Occipital lobe (tissue), 2 donors: ENCODE data around the gene MRNIP. TPM values are rescaled to one million over a fixed set of nuclear protein-coding genes. Genes with fewer than 3 reads are reported as not detected.

ENCODE experiments used
- DNase-seq: peaks from one replicate; lab custom pipeline; 2025; lab: John Stamatoyannopoulos, UW
- total RNA-seq: library from RNA; depleted of rRNA; stranded (reverse); fragments of >200 nt; gene quantifications from one replicate; pipeline ENCODE4 v1.2.3, GENCODE V29; 2014

MRNIP gene
- total RNA-seq, 1 donor from 2014 or later, result 26.7 TPM

DNA sequence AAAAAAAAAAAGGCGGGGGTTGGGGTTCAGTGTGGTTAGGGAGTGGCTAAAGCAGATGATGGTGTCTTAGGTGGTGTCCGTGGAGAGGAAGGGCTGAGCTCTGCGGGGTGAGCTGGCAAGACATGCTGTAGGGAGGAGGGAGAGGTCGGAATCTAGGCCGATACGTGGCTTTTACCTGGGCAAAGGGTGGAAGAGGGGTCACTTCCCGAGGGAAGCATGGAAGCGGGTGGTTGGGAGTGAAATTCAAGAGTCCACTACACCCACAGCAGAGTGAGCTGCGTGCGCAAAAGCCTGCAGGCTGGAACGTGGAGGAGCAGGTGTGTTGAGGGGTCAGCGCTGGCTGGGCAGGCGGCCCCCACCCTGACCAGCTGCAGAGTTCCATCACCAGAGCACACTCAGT lies 31.3 kb upstream of the MRNIP start:
- DNase-seq, result no peak

DNA sequence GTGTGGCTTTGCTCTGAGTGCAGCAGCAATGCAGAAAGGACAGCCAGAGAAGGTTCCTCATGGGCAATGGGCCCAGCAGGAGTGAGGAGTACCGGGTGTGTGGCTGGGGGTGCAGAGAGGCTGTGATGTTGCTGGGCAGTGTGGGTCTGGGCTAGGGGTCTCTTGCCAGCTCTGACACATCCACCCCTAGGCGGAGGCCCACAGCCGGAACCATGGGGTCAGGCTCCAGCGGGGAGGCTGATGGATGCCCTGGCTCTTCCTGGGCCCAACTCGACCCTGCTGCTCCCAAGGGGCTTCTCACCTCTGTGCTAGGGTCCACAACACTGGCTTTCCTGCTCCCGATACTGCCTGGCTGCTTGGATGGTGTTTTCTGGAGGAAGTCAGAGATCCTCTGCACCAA lies 29.2 kb upstream of the MRNIP start:
- DNase-seq, result no peak

DNA sequence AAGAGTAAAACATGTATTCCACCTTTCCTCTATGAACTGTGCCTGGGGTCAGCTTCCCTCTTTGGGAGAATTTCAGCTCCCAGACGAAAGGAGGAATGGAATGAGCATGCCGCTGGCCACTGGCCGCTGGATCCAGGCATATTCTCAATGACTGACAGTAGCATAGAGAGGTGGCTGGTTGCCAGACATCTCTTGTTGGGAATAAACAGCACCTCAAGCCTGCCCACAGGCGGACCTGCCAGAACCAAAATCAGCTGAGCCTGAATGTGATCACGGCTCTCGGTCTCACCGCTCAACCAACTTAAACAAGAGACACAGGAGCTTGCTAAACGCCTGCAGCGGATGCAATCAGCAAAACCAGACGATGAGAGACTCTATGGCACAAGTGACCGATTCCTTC lies 28.5 kb upstream of the MRNIP start:
- no peak for DNase-seq

DNA sequence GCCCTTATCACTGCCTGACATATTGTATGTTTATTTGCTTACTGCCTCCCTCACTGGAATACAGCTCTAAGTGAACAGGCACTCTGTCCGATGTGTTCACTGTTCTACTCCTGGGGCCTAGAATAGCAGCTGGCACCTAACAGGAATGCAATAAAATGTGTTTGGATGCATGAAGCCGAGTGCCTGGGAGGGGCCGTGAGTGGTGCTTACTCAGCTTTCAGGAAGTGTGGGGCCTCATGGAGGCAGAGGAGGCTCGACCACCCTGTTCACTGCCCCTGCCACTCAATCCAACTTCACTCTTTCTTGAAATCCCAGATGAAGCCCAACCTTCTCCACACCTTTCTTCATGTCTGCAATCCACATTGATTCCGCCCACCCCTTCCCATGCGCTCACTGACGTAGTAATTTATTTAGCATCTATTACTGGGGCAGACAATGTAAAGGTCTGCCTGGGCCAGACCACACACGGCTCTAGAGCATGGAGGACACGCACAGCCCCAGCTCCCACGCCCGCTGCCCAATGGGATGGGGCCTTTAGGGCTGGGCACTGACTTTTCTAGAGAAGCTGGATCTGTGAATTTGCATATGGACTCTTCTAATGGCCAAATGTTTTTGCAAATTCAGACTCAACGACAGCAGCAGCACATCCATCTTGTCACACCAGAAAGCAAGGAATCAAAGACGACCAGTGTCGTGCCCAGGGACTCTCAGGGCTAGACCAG lies 27.7 kb upstream of the MRNIP start:
- no peak for DNase-seq

DNA sequence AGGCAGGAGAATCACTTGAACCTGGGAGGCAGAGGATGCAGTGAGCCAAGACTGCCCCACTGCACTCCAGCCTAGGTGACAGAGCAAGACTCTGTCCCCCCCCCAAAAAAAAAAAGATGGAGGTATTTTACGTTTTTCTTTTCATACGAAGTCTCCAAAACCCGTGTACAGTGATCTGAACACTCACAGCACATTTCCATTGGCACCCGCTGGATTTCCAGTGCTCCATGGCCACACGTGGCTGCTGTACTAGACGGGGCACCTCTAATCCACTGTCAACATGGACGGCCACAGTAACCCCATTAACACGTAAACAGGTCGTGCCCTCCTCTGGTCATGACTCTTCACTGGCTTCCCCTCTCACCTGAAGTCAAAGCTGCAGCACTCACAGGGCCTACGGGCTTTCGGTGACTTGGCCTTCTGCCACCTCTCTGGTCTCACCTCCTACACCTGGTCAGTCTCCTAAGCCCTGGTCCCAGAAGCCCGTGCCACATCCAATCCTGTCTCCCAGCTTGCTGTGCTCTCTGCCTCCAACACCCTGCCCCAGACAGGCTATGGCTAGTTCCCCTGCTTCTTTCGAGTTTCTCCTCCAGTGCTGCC lies 27.0 kb upstream of the MRNIP start:
- DNase-seq, result no peak

DNA sequence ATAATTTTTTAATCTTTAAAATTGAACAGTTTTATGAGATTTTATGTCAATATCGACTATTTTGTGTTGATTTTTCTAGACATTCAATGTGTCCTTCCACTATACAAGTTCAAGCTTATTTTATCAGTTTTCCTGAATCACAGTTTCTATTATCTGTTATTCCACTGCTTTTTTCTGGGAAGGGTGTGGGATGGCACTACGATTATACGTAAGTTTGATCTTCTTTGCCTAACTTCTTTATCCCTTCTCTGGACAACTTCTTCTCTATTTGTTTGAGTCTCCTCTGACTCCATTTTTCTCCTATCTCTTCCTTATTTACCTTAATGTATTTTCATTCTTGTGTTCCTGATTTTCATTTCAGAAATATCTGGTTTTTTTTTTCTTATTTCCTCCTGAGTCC lies 24.5 kb upstream of the MRNIP start:
- DNase-seq, result no peak

DNA sequence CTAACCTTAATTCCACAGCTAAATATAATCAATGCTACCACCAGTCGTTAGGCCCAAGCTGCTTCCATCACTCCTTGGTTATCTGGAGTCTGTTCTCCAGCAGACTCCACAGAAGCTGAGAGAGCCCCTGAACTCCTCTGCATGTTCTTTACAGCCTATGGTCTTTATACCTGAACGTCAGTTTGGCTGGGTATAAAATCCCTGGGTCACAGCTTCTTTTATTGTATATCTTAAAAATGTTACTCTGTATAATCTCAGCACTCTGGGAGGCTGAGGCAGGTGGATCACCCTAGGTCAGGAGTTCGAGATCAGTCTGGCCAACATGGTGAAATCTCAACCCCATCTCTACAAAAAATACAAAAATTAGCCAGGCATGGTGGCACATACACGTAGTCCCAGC lies 23.7 kb upstream of the MRNIP start:
- no peak for DNase-seq

DNA sequence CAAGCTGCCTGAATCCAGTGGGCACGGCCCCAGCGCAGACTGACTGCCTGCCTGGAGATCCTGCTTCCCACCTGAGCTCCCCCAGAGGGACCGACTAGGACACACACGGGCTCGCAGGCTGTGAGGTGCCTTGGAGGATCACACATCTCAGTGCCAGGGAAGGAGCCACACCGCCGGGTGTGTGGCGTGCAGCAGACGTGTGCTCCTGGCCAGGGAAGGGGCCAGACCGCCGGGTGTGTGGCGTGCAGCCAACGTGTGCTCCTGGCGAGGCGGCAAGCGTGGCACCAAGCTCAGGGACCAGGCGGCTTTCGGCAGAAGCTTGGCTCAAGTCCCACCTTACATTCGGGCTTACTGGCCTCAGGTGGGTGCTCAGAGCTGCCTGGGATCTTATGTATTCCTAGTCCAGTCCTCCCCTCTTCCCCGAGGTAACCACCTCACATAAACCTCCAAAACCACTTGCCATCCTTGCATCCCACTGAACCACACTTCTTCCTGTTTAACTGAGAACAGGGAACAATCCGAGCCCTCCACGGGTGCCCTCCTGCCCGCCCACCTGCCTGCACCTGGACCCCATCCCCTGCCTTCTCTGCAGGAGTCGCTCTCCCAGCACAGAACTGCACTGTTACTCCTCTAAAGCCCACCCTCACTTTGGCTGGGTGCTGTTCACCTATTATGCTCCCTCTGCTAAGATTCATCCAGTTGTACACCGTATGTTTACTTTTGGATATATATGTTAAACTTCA lies 22.4 kb upstream of the MRNIP start:
- DNase-seq, result no peak

DNA sequence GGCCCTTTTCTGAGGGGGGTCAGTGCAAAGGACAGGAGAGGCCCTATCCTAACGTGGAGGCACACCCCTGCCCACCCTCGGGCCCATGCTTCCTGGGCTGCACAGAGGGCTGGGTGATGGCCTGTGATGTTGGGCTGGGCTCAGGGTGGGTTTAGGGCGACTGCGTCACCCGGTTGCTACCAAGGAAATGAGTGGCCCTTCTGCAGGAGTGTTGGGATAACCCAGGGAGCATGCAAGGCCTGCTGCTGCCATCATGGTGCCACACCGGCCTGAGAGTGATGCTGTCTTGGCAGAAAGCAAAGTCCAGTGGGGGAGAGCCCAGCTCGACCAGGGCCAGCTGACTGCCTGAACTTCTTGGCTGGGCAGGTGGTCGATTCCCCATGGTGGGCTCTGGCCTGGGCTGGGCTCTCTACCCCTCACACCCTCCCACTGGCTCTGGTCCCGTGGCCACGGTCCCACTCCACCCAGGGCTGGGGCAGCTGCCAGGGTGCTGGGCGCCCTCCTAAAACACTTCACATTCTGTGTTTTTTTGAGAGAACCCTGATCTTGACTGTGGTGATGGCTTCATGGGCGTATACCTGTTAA lies 21.5 kb upstream of the MRNIP start:
- no peak for DNase-seq

DNA sequence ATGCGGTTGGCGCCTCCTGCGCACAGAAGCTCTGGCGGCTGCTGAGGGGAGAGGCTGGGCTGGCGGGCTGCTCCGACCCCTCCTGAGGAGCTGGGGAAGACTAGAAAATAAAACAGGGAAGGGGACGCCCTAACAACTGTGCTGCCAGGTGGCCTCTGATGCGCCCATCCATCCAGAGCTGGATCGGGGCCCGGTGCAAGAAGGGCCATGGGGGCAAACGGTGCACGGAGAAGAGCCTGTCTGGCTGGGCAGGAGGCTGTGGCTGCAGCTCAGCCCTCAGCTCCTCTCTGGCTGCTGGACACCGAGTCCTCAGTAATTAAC lies 21.0 kb upstream of the MRNIP start:
- DNase-seq, result no peak

DNA sequence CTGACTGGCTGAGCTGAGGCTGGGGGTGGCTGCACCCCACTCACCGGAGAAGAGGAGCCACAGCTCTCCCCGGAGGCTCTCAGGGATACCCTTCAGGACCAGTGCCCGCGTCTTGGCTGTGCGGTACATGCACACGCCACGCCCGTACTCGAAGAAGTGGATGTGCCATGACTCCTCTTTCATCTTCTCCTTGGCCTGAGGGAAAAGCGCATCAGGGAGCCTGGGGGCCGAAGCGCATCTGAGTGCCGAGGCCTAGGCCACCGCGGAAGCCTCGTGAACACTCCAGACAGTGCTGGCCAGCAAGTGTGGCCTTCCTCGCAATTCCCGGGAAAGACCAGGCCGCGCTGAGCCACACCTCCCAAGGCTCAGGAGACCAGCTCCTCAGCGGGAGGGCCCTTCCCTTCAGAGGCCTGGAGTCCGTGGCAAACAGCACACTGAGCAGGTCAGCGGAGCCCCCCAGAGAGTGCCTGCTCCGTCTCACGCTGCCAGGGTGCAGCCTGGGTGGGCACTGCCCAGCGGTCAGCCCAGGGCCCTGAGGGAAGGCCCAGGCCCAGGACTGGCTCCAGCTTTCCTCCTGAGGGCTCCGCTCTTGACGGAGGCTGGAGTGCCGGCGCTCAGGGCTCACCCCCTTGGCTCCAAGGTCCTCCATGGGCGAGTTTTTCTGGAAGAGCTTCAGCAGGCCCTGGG lies 20.5 kb upstream of the MRNIP start:
- DNase-seq, result no peak

DNA sequence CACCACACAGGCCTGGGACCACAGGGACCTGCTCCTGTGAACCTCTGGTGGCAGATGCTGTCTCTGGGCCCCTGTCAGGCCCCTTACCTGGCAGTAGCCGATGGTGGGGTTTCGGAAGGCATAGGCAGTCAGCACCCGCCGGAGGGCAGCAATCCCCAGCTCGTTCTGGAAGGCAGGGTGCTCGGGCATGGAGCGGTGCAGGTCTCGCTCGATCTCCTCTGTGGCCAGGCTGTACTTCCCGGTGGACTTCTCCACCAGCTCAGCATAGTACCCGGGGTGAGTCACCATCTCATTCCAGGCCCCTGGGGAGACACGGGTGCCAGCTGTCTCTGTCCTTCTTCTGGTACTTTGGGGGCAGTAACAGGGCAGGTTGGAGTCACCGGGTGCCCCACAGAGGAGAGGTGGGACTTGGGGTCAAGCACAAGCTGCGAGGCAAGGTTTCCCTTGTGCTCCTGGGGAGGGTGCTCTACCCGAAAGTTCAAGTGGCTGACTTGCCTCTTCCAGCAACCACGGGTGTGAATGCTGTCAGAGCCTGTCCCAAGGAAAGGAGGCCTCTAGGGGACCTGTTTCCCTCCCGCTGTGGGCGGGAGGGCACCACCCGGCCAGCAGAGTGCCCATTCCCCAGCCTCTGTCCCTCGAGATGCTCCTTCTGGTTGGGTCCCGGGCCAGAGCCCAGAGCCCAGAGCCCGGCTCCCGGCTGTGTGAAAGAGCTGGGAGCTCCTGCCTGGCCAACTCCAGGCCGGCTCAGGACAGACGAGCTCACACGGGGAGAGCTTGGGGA lies 19.8 kb upstream of the MRNIP start:
- no peak for DNase-seq

DNA sequence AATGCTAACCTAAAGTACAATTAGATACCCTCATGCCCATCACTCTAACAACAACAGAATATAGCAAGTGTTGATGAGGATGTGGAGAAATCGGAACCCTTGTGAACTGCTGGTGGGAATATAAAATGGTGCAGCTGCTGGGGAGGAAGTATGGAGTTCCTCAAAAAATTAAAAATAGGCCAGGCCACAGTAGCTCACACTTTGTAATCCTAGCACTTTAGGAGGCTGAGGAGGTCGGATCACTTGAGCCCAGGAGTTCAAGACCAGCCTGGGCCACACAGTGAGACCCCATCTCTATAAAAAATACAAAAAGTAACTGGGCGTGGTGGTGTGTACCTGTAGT lies 18.0 kb upstream of the MRNIP start:
- no peak for DNase-seq

DNA sequence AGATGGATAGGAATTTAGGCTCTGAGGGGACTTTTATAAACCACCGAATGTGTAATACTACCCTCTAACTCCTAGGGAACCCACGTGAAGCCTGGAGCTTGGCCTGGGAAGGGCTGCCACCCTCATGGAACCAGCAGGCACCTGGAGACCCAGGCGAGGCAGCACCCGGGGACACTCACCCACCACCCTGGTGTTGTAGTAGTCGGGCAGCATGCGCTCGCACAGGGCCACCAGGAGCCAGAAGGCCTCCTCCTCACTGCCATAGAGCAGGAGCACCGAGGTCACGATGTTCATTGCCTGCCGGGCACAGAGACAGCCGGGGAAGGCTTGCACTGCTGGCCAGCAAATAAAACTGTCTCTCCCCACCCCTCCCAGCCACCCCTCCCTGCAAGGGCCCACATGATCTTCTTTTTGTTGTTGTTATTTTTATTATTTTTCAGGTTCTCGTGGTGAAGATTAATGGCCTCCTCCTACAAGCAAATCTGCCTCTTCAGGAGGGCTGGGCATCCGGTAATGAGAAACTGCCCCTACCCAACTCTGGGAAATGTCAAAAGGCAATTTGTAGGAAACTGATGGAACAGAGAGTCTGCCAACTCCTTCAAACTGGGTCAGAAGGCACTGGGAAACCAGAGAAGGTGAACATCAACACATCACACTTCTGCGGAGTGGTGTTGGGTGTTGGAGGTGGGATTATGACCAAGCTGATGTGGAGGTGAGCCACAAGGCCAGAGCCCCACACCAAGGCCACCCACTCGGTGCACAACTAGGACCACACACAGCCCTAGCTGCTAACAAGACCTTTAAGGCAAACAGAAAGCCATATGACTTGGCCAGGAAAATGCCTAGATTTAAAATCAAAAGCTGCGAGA lies 17.4 kb upstream of the MRNIP start:
- no peak for DNase-seq

DNA sequence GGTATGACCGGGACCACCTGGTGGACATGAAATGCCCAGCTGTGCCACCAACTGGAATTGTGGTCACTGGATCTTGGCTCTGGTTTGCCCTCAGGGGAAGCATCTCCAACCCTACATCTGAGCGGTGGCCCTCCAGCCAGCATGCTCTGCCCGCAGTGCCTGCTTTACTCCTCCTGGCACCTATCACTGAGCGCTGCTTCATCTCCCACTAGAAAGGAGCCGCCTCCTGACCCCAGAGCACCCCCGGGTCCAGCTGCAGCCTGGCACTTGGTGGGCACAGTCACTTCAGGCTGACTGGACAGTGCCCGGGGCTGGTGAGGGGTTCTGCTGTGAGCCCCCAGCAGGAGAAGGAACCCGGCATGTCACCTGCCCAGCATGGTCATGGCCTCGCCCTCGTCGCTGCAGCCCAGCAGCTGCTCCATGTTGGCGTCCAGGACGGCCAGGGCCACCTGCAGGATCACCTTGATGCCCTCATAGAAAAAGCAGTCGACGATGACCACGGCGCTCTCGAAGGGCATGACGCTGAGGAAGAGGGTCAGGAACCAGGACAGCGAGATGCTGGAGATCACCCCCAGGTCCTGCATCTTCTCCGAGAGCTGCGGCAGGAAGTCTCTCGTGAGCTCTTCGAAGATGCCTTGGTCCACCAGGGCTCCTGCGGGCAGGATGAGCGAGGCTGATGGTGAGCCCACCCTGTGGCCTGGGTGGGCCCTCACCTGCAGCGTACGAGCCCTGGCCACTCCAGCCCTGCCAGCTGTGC lies 16.1 kb upstream of the MRNIP start:
- DNase-seq, result no peak

DNA sequence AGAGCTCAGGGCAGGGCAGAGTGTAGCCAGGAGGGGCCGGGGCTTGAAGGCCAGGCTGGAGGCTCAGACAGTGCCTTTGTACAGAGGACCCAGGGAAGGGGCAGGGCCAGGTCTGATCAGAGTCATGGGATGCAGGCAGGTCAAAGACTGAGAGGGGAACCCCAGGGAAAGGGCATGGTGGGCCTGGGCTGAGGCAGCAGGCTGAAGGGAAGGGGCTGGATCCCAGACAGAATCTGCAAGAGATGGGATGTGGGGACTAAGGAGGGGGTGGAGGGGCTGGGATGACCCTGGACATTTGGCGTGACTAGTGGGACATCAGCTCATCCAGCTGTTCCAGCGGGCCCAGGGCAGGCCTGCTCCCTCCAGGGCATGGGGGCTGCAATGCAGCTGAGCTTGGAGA lies 15.5 kb upstream of the MRNIP start:
- DNase-seq, result no peak

DNA sequence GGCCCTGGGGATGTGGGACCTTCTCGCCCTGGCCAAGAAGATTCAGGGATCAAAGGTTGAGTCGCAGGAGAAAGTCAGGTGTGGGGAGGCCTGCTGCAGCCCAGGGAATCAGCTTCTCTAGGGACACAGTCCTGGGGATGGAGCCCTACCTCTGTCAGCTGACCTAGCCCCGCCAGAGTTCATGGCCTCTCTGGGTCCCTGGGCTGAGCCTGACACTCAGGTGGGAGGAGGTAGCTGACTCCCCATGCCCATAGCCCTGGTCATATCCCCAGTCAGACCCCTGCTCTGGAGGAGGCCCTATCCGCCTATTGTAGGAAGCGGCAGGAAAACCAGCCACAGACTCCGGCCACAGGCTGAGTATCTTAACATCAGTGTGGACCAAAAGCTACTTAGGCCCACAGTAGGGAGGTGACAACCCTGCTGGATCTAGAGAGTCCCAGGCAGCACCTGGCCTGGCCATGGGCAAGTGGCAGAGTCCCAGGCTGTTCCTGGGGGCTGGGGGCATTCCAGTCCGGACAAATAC lies 15.0 kb upstream of the MRNIP start:
- DNase-seq, result no peak

DNA sequence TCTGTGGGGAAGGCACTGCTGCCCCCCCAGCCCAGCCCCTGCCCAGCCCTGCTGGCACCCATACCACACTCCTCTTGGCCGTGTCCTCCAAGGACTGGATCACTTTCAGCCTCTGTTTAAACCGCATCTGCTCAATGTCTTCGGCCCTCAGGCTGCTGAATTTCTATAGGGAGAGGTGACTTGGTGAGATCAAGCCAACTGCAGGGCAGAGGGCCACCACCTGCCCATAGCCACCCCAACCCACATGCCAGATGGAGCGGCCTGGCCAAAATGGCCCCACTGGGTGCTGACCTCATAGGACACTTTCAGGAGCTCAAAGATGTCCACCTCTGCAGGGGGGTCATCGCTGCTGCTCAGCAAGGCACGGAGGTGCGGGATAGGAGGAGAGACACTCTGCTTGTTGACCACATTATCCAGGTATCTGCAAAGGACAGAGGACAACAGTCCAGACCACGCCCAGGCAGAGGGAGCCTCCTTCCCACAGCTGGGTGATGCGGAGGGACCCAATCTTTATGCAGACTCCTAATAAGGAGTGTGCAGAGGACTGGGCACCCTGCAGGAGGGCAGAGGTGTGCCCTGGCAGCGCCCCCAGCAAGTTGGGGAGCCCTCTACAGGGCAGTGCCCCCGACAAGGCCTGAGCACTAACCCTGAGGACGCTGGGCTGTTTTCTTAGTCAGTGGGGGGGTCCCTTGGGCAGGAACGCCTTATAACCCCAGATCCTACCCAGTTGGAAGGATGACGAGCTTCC lies 14.4 kb upstream of the MRNIP start:
- DNase-seq, result no peak
